ENCODE measurements around the gene ZNF446.

DNA sequence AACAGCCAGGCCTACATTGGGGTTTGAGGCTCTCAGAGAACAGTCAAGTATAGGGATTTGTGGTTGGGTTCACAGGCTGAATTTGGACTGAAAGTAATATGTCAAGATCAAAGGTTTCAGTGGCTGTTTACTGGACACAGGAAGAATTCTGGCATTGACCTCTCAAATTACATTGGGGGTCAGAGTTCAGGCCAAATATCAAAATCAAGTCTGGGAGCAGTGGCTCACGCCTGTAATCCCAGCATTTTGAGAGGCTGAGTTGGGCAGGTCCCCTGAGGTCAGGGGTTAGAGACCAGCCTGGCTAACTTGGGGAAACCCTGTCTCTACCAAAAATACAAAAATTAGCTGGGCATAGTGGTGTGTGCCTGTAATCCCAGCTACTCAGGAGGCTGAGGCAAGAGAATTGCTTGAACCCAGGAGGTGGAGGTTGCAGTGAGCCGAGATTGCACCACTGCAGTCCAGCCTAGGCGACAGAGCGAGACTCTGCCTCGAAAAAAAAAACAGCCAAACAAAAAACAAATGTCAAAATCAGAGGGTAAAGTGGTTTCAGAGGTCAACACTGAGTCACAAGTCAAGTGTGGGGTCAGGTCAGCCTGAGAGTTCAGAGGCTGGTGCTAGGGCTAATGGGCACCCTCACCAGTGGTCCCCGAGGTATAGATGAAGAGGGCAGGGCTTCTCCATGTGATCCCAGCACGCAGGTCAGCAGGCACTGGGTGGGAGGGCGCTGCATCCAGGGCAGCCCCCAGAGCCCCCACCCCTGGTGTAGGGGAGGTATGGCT is 34.1 kb downstream of the ZNF446 start:
- TF ChIP-seq, protein P1, sequence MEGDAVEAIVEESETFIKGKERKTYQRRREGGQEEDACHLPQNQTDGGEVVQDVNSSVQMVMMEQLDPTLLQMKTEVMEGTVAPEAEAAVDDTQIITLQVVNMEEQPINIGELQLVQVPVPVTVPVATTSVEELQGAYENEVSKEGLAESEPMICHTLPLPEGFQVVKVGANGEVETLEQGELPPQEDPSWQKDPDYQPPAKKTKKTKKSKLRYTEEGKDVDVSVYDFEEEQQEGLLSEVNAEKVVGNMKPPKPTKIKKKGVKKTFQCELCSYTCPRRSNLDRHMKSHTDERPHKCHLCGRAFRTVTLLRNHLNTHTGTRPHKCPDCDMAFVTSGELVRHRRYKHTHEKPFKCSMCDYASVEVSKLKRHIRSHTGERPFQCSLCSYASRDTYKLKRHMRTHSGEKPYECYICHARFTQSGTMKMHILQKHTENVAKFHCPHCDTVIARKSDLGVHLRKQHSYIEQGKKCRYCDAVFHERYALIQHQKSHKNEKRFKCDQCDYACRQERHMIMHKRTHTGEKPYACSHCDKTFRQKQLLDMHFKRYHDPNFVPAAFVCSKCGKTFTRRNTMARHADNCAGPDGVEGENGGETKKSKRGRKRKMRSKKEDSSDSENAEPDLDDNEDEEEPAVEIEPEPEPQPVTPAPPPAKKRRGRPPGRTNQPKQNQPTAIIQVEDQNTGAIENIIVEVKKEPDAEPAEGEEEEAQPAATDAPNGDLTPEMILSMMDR (IDR thresholded peaks at IDR 0.05) = no peak
- no peak for TF ChIP-seq ZNF317 (CRISPR knock-in tag; IDR thresholded peaks at IDR 0.05; ENCODE audit: borderline replicate concordance, low read depth)
- TF ChIP-seq IRF2 (CRISPR knock-in tag; IDR thresholded peaks at IDR 0.05; ENCODE audit: borderline replicate concordance, low read depth) = no peak
- TF ChIP-seq EMX1 (CRISPR knock-in tag; IDR thresholded peaks at IDR 0.05) = no peak
